ENCODE measurements around the gene AADACL4. TPM values are rescaled to one million over a fixed set of nuclear protein-coding genes. Genes with fewer than 3 reads are reported as not detected.

AADACL4 gene
- total RNA-seq, 1 experiment from 2014 or later = not detected

GRCh38 chr1:12662556-12662955 is 18.7 kb downstream of the AADACL4 start:
- intact Hi-C loops (cut with micrococcal nuclease; ENCODE audit: unreplicated experiment) (no loop called here), in situ Hi-C loops (cut with HindIII; ENCODE audit: low pct_unique_long_range_greater_than_20kb, low sequenced_read_pairs) (no loop called here)
- Histone ChIP-seq H3K27me3 (ENCODE audit: control insufficient read depth, insufficient read depth, low read length) (no peaks in the 10 kb centered on the region), H3K4me1 (ENCODE audit: control insufficient read depth, insufficient read depth, low read length) (peaks cover 5% of the 10 kb centered on the region; the same call in 1 of the 2 replicates), H3K27ac (ENCODE audit: low read length) (no peak overlapping the region), H3K9me3 (ENCODE audit: control insufficient read depth, insufficient read depth, low read depth, low read length) (no peaks in the 10 kb centered on the region), H3K4me3 (ENCODE audit: low read depth in 2 of 2, low read length in 2 of 2) (no peak overlapping the region), H3K36me3 (ENCODE audit: control insufficient read depth, insufficient read depth, low read length) (no peaks in the 10 kb centered on the region)
- no TSS peak for BruUV-seq (replicated peaks)
- DNase-seq (ENCODE audit: low read depth, low spot score) (no peak), ATAC-seq (no peak)
- CTCF ChIA-PET = no interaction called here
- POLR2A ChIA-PET = no interaction called here
- no peak for TF ChIP-seq TCF7L2 (IDR thresholded peaks at IDR 0.05; ENCODE audit: low read depth, low read length)
- no peak for TF ChIP-seq SIN3A (IDR thresholded peaks at IDR 0.05; ENCODE audit: borderline replicate concordance, insufficient read depth, low read depth, low read length)
- TF ChIP-seq, protein P1, sequence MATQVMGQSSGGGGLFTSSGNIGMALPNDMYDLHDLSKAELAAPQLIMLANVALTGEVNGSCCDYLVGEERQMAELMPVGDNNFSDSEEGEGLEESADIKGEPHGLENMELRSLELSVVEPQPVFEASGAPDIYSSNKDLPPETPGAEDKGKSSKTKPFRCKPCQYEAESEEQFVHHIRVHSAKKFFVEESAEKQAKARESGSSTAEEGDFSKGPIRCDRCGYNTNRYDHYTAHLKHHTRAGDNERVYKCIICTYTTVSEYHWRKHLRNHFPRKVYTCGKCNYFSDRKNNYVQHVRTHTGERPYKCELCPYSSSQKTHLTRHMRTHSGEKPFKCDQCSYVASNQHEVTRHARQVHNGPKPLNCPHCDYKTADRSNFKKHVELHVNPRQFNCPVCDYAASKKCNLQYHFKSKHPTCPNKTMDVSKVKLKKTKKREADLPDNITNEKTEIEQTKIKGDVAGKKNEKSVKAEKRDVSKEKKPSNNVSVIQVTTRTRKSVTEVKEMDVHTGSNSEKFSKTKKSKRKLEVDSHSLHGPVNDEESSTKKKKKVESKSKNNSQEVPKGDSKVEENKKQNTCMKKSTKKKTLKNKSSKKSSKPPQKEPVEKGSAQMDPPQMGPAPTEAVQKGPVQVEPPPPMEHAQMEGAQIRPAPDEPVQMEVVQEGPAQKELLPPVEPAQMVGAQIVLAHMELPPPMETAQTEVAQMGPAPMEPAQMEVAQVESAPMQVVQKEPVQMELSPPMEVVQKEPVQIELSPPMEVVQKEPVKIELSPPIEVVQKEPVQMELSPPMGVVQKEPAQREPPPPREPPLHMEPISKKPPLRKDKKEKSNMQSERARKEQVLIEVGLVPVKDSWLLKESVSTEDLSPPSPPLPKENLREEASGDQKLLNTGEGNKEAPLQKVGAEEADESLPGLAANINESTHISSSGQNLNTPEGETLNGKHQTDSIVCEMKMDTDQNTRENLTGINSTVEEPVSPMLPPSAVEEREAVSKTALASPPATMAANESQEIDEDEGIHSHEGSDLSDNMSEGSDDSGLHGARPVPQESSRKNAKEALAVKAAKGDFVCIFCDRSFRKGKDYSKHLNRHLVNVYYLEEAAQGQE (IDR thresholded peaks at IDR 0.05; ENCODE audit: insufficient read depth in 1 of 2, low read depth in 2 of 2, low read length in 1 of 2) = no peak
- TF ChIP-seq, protein P2, sequence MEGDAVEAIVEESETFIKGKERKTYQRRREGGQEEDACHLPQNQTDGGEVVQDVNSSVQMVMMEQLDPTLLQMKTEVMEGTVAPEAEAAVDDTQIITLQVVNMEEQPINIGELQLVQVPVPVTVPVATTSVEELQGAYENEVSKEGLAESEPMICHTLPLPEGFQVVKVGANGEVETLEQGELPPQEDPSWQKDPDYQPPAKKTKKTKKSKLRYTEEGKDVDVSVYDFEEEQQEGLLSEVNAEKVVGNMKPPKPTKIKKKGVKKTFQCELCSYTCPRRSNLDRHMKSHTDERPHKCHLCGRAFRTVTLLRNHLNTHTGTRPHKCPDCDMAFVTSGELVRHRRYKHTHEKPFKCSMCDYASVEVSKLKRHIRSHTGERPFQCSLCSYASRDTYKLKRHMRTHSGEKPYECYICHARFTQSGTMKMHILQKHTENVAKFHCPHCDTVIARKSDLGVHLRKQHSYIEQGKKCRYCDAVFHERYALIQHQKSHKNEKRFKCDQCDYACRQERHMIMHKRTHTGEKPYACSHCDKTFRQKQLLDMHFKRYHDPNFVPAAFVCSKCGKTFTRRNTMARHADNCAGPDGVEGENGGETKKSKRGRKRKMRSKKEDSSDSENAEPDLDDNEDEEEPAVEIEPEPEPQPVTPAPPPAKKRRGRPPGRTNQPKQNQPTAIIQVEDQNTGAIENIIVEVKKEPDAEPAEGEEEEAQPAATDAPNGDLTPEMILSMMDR (IDR thresholded peaks at IDR 0.05) = no peak
- TF ChIP-seq POLR2AphosphoS5 (IDR thresholded peaks at IDR 0.05; ENCODE audit: low read depth, low read length) = no peak

DNA sequence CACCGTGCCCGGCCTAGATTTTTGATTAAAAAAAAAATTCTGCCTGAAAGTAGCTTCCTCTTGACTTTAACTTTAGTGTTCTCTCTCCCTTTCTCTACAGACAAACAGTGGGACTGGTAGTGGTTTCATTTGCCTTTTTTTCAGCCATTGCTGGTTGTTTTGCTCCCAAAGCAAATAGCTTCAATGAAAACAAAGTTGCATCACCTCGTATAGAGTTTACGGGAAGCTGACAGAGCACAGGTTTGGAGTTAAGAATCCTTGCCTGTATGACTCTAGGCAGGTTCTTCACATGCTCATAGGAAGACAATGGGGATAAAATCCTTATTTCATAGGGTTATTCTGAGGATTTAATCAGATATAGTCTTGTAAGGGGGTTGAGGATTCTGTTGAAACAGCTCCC is 21.6 kb downstream of the AADACL4 start:
- no peaks in the 10 kb centered on the region for H3K4me1 ChIP-seq (ENCODE audit: control insufficient read depth, insufficient read depth, low read length)
- CTCF ChIA-PET = no interaction called here
- ATAC-seq = no peak
- H3K36me3 ChIP-seq (ENCODE audit: control insufficient read depth, insufficient read depth, low read length) = no peaks in the 10 kb centered on the region
- in situ Hi-C loops (cut with HindIII; ENCODE audit: low pct_unique_long_range_greater_than_20kb, low sequenced_read_pairs) (no loop called here), intact Hi-C loops (cut with micrococcal nuclease; ENCODE audit: unreplicated experiment) (no loop called here)
- H3K27me3 ChIP-seq (ENCODE audit: control insufficient read depth, insufficient read depth, low read length) = no peaks in the 10 kb centered on the region
- no peak overlapping the region for H3K27ac ChIP-seq (ENCODE audit: low read length)
- TF ChIP-seq, protein P2 (IDR thresholded peaks at IDR 0.05) = no peak
- TF ChIP-seq SIN3A (IDR thresholded peaks at IDR 0.05; ENCODE audit: borderline replicate concordance, insufficient read depth, low read depth, low read length) (no peak), TCF7L2 (IDR thresholded peaks at IDR 0.05; ENCODE audit: low read depth, low read length) (no peak), POLR2AphosphoS5 (IDR thresholded peaks at IDR 0.05; ENCODE audit: low read depth, low read length) (no peak)
- TF ChIP-seq, protein P1 (IDR thresholded peaks at IDR 0.05; ENCODE audit: insufficient read depth in 1 of 2, low read depth in 2 of 2, low read length in 1 of 2) = no peak
- POLR2A ChIA-PET = no interaction called here
- H3K9me3 ChIP-seq (ENCODE audit: control insufficient read depth, insufficient read depth, low read depth, low read length) = 0 out of 2 replicates have a peak, but pooled peaks cover 3% of the 10 kb centered on the region
- BruUV-seq (replicated peaks) = no TSS peak
- no peak for DNase-seq (ENCODE audit: low read depth, low spot score)
- H3K4me3 ChIP-seq (ENCODE audit: low read depth in 2 of 2, low read length in 2 of 2) = no peak overlapping the region

Data from Panc1 (cell line).